ENCODE data around the gene EPB41L2.
A peak's percentile ranks its signal among the peaks of the same experiment; 100 is the strongest.
"Not testable (repeated sequence)": the region's sequence is repeated elsewhere in the genome, so short reads cannot be mapped to it uniquely, and the experiment has no call there.

EPB41L2 gene

DNA sequence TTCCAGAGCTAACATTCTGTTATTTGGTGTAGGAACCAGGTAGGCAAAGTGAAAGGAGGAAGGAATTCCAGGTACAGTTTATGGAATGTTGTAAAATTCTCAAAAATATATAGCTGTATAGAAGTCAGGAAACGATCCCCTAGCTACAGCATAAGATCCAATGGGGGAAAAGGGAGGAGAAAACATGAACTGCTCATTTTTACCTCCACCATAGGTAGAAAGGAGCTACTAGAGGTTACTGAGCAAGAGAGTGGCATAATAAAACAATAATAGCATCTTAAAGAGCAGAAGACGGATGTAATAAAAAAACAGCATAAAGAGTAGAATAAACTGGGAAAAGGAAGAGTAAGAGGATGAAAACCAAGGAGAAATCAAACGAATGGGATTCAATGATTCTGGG lies 26.9 kb downstream of the EPB41L2 start:
- DNase-seq (ENCODE audit: low read depth, low spot score), result no peak

DNA sequence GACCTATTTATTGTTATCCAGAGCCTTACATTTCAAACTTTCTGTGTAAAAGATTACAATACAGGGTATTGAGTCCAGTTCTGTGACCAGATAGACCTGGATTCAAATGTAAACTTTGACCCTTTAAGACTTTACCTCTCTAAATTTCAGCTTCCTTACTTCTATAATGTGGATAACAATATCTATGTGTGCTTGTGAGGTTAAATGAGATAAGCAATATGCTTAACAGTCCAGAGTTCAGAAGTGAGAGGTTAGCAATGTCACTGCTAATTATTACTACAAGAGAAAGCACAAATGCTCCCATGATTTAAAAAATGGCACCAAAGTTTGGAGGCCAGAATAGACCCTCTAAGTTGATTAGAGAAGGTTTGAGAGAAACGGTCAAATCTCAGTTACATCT lies 27.5 kb downstream of the EPB41L2 start:
- no peak for DNase-seq (ENCODE audit: low read depth, low spot score)

DNA sequence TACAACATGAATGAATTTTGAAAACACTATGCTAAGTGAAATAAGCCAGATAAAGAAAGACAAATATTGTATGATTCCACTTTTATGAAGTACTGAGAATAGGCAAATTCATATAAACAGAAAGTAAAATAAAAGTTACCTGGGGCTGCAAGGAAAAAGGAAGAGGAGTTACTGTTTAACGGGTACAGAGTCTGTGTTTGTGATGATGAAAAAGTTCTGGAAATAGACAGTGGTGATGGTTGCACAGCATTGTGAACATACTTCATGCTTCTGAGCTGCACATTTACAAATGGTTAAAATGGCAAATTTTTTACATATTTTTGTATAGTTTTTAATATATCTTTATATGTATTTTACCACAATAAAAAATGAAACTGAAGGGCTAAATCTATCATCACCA lies 29.4 kb downstream of the EPB41L2 start:
- no peak for DNase-seq (ENCODE audit: low read depth, low spot score)

DNA sequence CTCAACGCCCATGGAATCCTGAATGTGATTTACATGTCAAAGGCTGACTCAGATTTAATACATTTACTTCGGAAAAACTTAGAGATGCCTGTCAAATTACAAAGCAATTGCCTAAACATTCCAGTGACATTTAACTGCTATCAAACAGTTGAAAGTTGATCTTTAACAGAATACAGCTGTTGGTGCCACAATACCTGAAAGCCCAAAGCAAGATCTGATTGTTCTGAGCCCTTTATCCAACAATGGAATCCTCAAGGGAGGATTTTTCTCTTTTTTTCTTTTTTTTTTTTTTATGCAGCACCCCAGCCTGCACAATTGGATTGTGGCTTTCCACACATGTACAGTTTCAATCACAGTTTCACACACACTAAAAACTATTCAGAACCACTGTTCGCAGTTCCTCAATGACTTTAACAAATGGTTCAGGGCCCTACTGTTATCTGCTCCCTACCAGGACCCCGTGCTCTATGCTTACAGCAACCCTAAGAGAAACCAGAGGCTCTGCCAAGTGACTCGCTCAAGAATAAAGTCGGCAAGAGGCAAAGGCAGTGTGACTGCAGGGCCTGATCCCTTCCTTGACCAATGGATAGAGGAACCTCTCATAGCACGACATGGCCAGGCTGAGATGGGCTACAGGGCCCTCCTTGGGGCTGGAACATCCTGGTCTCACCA lies 33.3 kb downstream of the EPB41L2 start:
- no peak for DNase-seq (ENCODE audit: low read depth, low spot score)

DNA sequence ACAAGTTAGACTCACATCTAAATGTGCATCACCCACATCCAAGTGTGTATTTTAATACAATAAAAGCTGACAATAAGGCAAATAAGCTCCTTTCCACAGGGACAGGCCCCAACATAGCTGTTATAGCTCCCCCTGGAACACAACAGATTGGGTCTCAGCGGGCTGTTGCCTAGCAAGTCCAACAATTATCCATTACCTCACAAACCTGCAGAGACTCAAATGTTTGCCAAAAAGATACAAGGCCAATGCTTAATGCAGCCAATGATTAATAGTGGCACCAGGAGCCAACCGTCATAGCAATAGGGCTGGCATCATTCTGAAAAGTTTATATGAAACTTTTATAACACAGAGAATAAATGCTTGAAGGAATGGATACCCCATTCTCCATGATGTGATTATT lies 35.7 kb downstream of the EPB41L2 start:
- DNase-seq (ENCODE audit: low read depth, low spot score), result no peak

DNA sequence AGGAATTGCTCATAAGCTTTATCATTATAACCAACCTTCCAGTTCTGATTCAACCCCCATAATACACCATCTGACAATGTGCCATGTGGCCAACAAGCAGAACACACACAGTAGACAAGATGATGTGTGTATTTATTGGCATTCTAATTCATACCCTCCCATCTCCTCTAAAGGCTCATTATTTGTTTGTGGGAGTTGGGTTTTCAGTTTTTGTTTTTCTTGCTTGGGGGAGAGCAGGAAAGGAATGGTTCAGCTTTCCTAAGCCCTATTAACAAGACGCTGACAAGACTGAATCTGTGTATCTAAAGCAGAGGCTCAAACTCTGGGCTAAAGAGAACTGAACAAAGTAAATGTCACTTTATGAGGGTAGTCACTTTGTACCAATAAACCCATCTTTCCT lies 36.8 kb downstream of the EPB41L2 start:
- no peak for DNase-seq (ENCODE audit: low read depth, low spot score)

DNA sequence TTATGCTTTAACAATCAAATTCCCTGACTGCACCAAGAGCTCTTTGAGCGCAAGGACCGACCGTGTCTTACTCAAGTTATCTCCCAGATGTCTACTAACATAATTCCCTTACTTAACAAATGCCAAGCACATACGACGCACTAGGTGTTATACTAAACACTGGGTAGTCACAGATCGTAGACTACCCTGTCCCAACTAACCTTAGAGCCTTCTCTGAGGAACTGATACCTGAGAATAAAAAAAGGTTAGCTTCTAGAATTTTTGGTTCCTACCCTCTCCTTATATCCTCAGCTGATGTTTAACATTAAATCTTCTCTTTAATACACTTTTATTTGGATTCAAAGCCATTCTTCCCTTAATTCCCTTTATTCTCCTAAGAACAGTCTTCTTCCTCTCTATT lies 38.5 kb downstream of the EPB41L2 start:
- DNase-seq (ENCODE audit: low read depth, low spot score), result no peak

DNA sequence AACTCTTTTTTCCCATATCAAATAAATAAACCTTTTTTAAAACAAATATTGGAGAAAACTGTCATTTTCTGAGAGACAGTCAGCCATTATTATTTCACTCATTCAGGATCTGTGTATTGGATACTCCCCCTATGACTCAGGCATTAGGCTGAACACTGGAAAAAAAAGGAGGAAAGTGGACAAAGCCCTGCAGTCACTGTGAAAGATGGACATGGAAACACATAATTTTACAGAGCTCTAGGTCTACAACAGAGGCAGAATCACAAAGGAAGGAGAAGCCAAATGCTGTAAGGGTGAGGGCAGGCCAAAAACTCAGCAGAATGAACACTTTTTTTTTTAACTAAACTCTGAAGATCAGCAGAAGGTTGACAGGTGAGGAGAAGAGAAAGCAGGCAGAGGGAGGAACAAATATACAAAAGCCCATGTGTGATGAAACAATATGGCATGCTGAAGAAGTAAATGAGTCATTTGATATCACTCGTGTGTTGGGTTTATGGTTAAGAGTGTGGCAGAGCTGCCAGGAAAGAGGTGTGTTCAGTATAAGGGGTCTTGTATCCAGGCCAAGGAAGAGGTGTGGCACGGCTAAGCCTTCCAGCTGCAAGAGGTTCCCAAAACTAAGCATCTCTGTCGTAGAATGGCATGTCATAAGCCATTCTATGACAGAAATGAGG lies 39.1 kb downstream of the EPB41L2 start:
- no peak for DNase-seq (ENCODE audit: low read depth, low spot score)

DNA sequence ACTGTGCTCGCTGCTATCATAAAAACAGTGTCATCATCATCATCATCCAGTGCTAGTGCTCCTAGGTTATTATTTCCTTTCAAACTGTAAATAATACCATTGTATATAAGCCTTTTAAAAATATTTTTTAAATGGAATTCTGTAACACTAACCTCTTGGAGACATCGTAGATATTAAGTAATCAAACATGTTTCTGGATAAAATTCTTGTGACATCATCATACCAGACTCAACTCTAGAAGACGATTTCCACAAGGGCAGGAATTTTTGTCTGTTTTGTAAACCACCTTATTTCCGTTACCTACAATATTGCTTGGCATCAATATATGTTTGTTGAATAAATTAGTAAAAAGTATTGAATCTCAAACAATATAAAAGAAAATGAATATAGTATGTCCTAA lies 40.4 kb downstream of the EPB41L2 start:
- DNase-seq (ENCODE audit: low read depth, low spot score), result no peak

DNA sequence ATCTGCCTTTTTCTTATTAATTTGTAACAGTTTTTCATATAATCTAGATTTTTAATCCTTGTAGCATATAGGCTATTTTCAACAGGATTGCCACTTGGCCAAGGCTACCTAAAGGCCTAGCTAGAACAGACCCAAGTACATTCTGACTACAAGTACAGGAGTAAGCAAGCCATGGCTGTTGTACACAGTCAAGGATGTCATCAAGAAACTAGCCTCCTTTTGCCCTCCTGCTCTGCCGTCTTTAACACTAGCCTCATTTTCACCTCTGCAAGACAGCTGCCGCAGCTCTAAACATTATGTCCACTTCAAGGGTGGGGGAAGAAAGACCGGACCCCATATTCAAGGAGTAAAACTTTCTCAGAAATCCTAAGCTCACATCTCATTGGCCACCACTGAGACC lies 45.1 kb downstream of the EPB41L2 start:
- DNase-seq (ENCODE audit: low read depth, low spot score), result no peak

DNA sequence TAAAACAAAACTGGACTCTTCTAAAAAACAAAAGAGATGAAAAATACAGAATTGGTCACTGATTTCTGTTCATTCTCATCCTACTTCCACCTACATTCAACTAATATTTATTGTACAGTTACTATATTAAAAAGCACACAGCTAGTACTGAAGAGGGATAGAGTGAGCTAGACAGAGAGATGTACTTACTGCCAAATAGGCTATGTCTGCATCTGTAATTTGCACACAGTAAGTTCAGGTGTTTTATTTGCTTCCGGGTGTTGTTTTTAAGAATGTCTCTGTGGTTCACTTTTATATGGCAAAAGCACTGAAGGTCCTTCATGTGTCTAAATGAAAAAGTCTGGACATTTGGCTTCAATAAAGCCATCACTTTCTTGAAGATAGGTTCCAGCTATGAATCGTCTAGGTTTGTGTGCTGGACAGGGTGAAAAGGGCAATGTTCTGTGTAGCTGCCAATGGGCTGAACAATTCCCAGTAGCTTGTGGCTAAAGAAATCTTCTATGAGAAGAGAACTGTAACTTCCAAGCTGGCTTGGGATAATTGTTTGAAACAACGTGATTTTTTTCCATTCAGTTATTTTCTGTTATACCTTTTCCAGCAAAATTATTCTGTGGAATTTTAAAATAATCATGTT lies 47.3 kb downstream of the EPB41L2 start:
- DNase-seq (ENCODE audit: low read depth, low spot score), result no peak

DNA sequence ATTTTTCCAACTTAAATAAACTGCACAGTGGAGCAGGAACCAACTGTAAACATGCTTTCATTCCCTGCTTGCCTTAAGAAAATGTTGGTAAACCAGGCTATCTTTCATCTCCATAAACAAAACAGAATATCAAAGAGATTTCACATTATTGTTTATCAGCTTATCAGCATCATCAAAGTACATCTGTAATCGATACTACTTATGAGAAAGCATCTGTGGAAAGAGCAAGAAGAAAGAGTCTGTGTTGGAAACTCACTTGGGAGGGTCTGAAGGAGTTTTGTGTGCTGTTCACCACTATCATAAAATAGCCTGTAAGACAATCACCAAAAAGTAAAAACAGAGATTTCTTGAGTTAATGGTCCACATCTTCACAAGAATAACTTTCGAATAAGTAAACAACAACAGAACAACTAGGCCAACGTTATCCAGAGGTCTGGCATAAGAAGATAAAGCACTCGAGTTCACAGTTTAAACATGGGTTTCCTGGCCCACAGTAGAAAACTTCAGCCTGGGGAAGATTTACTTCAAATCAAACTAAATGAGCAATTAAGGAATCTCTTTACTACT lies 47.9 kb downstream of the EPB41L2 start:
- no peak for DNase-seq (ENCODE audit: low read depth, low spot score)

DNA sequence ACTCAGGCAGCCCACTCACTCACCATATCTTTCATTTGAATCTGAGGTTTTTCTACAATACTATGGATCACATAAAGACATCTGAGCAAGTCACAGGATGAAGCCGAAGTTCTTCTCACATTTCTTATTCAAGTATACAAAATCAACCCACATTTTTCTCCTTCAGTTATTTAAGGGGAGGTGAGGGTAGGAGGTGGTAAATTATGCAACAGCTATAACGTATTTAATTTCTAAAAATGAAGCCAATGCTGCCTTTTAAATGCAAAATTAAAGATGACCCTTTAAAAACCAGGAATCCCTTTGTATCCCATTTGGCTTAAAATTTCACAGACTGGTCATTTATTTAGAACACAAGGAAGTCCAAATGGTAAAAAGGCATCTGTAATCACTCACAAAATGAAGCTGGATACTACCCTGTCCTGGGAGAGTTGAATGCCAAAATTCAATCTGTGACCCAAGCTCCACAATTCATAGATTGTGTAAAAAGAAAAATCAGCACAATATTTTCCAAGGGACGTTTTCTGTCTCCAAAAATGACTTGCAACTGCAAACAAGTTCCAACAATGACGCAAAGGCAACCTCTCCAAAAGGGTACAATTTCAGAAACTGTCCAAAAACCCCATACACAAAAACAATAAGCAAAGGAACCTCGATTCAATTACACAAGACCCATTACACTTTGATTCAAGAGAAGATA lies 48.8 kb downstream of the EPB41L2 start:
- no peak for DNase-seq (ENCODE audit: low read depth, low spot score)

DNA sequence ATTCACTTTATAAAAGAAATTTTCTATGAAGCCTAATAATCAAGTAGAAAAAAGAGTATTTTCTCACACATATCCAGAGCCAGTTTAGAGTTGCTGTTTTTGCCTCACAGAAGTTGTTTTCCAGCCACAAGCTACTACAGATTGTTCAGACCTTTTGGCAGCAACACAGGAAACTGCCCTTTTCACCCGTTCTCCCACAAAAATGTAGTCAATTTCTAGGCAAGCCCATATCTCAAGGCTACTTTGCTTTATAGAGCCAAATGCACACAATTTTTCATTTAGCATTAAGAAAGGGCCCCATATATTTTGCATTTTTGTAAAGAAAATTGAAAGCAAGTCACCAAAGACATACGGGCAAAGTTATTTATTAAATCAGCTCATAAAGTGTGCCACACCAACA lies 49.5 kb downstream of the EPB41L2 start:
- DNase-seq (ENCODE audit: low read depth, low spot score), result peak; percentile 41

DNA sequence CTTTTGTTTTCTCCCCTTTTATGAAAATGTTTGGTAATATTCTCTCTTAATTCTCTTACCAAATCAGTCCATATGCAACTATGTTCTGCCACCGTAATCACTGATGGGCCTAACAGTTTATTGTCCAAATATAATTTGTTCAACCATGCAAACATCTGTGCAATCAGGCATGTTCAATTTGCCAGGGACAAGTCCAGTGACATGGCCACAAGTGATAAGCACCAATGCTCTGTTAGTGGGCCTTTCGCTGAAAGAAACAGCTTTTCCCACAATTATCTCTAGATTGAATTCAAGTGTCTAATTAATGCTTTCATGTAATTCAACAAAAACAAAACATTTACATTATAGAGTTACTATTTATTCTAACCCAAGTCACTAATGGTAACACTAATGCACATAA lies 53.3 kb downstream of the EPB41L2 start:
- no peak for DNase-seq (ENCODE audit: low read depth, low spot score)

DNA sequence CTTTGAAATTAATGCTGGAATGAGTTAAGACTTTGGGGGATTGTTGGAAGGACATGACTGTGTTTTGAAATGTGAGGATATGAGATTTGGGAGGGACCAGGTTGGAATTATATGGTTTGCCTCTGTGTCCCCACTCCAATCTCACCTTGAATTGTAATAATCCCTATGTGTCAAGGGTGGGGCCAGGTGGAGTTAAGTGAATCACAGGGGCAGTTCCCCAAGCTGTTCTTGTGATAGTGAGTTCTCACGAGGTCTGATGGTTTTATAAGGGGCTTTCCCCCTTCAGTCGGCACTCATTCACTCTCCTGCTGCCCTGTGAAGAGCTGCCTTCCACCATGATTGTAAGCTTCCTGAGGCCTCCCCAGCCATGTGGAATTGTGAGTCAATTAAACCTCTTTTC lies 54.1 kb downstream of the EPB41L2 start:
- not testable (repeated sequence) for DNase-seq (ENCODE audit: low read depth, low spot score)

DNA sequence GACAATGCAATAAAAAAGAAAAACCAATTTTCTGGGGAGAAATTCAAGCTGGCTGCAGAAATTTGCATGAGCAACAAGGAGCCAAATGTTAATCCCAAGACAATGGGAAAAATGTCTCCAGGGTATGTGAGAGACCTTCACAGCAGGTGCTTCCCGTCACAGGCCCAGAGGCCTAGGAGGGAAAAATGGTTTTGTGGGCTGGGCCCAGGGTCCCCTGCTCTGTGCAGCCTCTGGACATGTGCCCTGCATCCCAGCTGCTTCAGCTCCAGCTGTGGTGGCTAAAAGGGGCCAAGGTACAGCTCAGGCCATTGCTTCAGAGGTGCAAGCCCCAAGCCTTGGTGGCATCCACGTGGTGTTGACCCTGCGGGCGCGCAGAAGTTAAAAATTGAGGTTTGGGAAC lies 55.1 kb downstream of the EPB41L2 start:
- DNase-seq (ENCODE audit: low read depth, low spot score), result not testable (repeated sequence)

DNA sequence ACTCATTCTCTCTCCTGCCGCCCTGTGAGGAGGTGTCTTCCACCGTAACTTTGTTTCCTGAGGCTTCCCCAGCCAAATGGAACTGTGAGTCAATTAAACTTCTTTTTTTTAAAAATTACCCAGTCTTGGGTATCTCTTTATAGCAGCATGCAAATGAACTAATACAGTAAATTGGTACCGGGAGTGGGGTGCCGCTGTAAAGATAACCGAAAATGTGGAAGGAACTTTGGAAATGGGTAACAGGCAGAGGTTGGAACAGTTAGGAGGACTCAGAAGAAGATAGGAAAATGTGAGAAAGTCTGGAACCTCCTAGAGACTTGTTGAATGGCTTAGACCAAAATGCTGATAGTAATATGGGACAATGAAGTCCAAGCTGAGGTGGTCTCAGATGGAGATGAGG lies 55.8 kb downstream of the EPB41L2 start:
- DNase-seq (ENCODE audit: low read depth, low spot score), result no peak

DNA sequence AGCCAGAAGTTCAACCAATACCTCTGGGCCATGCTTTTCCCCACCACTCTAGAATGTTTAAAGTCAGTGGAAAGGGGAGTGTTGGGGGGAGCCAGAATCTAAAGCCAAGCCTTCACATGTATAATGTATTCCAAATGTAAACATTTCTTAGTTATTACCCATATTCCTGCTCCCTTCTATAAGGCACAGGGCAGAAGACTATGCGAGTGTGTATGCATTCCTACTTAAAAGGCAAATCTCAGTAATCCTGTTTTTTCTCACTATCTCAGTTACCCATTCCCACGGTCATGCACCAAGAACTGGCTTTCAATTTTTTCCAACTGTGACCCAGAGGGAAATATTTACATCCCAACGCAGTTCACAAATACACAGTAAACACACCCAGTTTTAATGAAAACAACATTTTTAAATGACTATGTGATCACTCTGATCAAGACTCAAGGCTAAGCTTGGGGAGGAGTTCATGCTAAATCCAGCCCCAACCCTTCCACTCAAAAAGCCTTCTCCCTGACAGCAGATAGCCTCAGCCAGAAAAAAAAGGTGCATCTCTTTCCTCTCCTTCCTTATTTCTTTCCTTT lies 57.5 kb downstream of the EPB41L2 start:
- DNase-seq (ENCODE audit: low read depth, low spot score), result no peak

DNA sequence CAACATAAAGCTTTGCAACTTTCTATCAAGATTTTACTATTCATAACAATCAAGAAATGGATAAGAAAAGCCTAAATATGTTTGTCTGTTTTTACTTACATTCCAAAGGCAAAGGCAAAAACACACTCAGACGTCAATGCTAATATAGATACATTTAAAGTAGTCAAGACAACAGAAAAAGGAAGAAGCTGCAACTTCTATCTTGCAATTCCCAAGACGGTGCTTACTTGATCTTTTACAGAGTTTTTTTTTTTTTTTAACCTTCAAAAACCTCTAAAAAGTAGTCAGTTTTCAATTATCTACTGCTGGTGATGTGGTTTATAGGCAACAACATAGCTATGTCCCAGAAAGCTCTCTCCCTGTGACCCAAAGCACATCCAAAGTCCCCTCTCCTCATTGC lies 58.1 kb downstream of the EPB41L2 start:
- no peak for DNase-seq (ENCODE audit: low read depth, low spot score)

DNA sequence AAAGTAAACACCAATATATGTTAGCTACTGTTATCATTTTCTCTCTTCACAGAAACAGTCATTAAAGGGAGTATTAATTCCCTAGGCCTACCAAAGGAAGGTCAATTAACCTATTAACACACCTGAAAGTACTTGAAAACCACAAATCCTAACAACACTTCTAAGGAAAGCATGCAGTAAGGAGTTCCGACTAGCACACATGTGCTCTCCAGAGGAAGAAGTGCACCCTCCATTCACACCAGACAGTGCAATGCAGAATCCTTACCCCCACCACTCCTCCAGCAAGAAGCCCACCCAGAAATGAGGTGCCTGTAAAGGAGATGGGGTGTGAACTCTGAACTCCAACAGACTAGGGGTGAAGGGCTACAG lies 58.7 kb downstream of the EPB41L2 start:
- DNase-seq (ENCODE audit: low read depth, low spot score), result no peak
